GM19372 (cell line): ENCODE results near the gene ARL14.

ENCODE experiments used
- ATAC-seq: cut with Tn5 transposase; IDR thresholded peaks from one replicate; pipeline ENCODE4 v1.9.1; 2021; ENCODE audit warnings: mild to moderate bottlenecking, low read depth, moderate library complexity; ENCODE audit not compliant: unreplicated experiment

ARL14 gene

GRCh38 chr3:160719710-160720109 is 42.8 kb downstream of the ARL14 start:
- no peak for ATAC-seq

GRCh38 chr3:160720123-160720746 is 43.3 kb downstream of the ARL14 start:
- peak; percentile 88 for ATAC-seq

- ATAC-seq: no peak
These were observed 45.4 kb downstream of the ARL14 start for GRCh38 chr3:160722331-160722730.

- ATAC-seq: no peak
These were observed 48.4 kb downstream of the ARL14 start for GRCh38 chr3:160725338-160725737.
